ENCODE results near the gene B9D2.
"Not testable (repeated sequence)": the region's sequence is repeated elsewhere in the genome, so short reads cannot be mapped to it uniquely, and the experiment has no call there.

The B9D2 gene

GRCh38 chr19:41363753-41364523 lies at the start of gene B9D2:
TSS of gene B9D2 (minus strand) at chr19:41364149. CDS start at chr19:41363519, 630 bp downstream.
- DNase-seq (peak; percentile 95), ATAC-seq (peak; percentile 96)

GRCh38 chr19:41412953-41413352 lies 49.0 kb upstream of the B9D2 start:
- ATAC-seq (no peak), DNase-seq (no peak)

- DNase-seq (no peak), ATAC-seq (no peak)
These were observed 48.0 kb upstream of the B9D2 start for GRCh38 chr19:41411968-41412265.

- no peak for ATAC-seq
- DNase-seq: no peak
These were observed 47.4 kb upstream of the B9D2 start for GRCh38 chr19:41411100-41411967.

GRCh38 chr19:41410336-41411054 lies 46.5 kb upstream of the B9D2 start:
- ATAC-seq (peak; percentile 25), DNase-seq (no peak)

- no peak for DNase-seq
- no peak for ATAC-seq
These were observed 45.3 kb upstream of the B9D2 start for GRCh38 chr19:41409288-41409687.

- DNase-seq, ATAC-seq: not testable (repeated sequence)
These were observed 44.9 kb upstream of the B9D2 start for GRCh38 chr19:41408846-41409245.

GRCh38 chr19:41408256-41408655 lies 44.3 kb upstream of the B9D2 start:
- no peak for DNase-seq
- ATAC-seq: no peak

- ATAC-seq: no peak
- DNase-seq: no peak
These were observed 43.3 kb upstream of the B9D2 start for GRCh38 chr19:41407271-41407670.

GRCh38 chr19:41405776-41406175 lies 41.8 kb upstream of the B9D2 start:
- ATAC-seq (no peak), DNase-seq (no peak)

- DNase-seq (no peak), ATAC-seq (no peak)
These were observed 39.4 kb upstream of the B9D2 start for GRCh38 chr19:41403181-41403970.

- DNase-seq (no peak), ATAC-seq (no peak)
These were observed 38.1 kb upstream of the B9D2 start for GRCh38 chr19:41402010-41402409.

GRCh38 chr19:41401483-41401882 lies 37.5 kb upstream of the B9D2 start:
- ATAC-seq: no peak
- DNase-seq: no peak

GRCh38 chr19:41399525-41399924 lies 35.6 kb upstream of the B9D2 start:
- DNase-seq (no peak), ATAC-seq (no peak)

- no peak for ATAC-seq
- DNase-seq: no peak
These were observed 35.1 kb upstream of the B9D2 start for GRCh38 chr19:41399091-41399490.

GRCh38 chr19:41398598-41398997 lies 34.6 kb upstream of the B9D2 start:
- DNase-seq: no peak
- ATAC-seq: no peak

- DNase-seq (no peak), ATAC-seq (no peak)
These were observed 34.1 kb upstream of the B9D2 start for GRCh38 chr19:41398050-41398418.

GRCh38 chr19:41397086-41398049 lies 33.4 kb upstream of the B9D2 start, which contains the start of the genes BCKDHA and EXOSC5:
TSS of gene BCKDHA (plus strand) at chr19:41397818. CDS start at chr19:41397828, 10 bp downstream.
TSS of gene EXOSC5 (minus strand) at chr19:41397359. CDS start at chr19:41397328, 31 bp downstream.
- ATAC-seq (peak; percentile 99), DNase-seq (peak; percentile 99)

GRCh38 chr19:41395355-41395754 lies 31.4 kb upstream of the B9D2 start:
- DNase-seq (no peak), ATAC-seq (no peak)

- ATAC-seq: no peak
- DNase-seq: no peak
These were observed 28.8 kb upstream of the B9D2 start for GRCh38 chr19:41392775-41393174.

GRCh38 chr19:41391618-41392017 lies 27.7 kb upstream of the B9D2 start:
- ATAC-seq (no peak), DNase-seq (no peak)
